CD4-positive, alpha-beta T cell (primary cell): ENCODE measurements around the gene NDUFV3. TPM values are rescaled to one million over a fixed set of nuclear protein-coding genes. Genes with fewer than 3 reads are reported as not detected.

Source experiments
- ATAC-seq: fragments of 200-7000 bp; cut with Tn5 transposase; one replicate; pipeline ENCODE4 v1.10.0; 2022; ENCODE audit warnings: mild to moderate bottlenecking; ENCODE audit not compliant: poor library complexity
- CTCF ChIA-PET: fragments of 350-600 bp; sonication (Branson Sonifier 250); formaldehyde crosslinking; loops from one replicate; lab custom pipeline; 2021; ENCODE audit warnings: antibody characterized with exemption, inconsistent platforms; lab: Charles Lee
- POLR2A ChIA-PET: fragments of 350-600 bp; sonication (Branson Sonifier 250); formaldehyde crosslinking; loops from one replicate; lab custom pipeline; 2021; ENCODE audit warnings: antibody characterized with exemption, inconsistent platforms; lab: Charles Lee
- DNase-seq, 14 experiments: peaks; one replicate each; pipeline ENCODE4 v3.0.0-alpha.2; 2013 to 2020; ENCODE audit warnings: mixed read lengths in 2 of 14
- H3K27ac ChIP-seq, 2 donors: one replicate each; pipeline versions ENCODE4 v1.5.1 to v1.7.0; 2013; ENCODE audit warnings: low read length in 2 of 2, low read depth in 1 of 2, mild to moderate bottlenecking in 1 of 2
- H3K27me3 ChIP-seq, 2 experiments: 1 replicate in 1 of 2; 2 replicates in 1 of 2; pipeline versions ENCODE4 v1.6.1 to v1.7.0; 2013; ENCODE audit warnings: low read length in 2 of 2, control low read depth in 1 of 2, mild to moderate bottlenecking in 1 of 2, moderate library complexity in 1 of 2; ENCODE audit not compliant: insufficient read depth in 2 of 2, control insufficient read depth in 1 of 2
- H3K36me3 ChIP-seq: one replicate; pipeline ENCODE4 v1.6.1; 2013; ENCODE audit warnings: low read length, control low read depth; ENCODE audit not compliant: insufficient read depth
- H3K4me1 ChIP-seq: one replicate; pipeline ENCODE4 v1.6.1; 2013; ENCODE audit warnings: low read length, control low read depth; ENCODE audit not compliant: insufficient read depth
- H3K4me3 ChIP-seq: one replicate; pipeline ENCODE4 v1.5.1; 2013; ENCODE audit warnings: mild to moderate bottlenecking, low read length, moderate library complexity
- H3K9me3 ChIP-seq, 2 experiments: 1 replicate in 1 of 2; 2 replicates in 1 of 2; pipeline versions ENCODE4 v1.6.1 to v1.7.0; 2013; ENCODE audit warnings: low read length in 2 of 2, mild to moderate bottlenecking in 2 of 2, control low read depth in 1 of 2, moderate library complexity in 1 of 2; ENCODE audit not compliant: control insufficient read depth in 1 of 2, insufficient read depth in 1 of 2
- H3K27ac Mint-ChIP-seq: one replicate; pipeline ENCODE4 v1.8.0; 2020; ENCODE audit warnings: mixed read lengths
- H3K27me3 Mint-ChIP-seq: one replicate; pipeline ENCODE4 v1.8.0; 2021; ENCODE audit warnings: mixed read lengths
- H3K36me3 Mint-ChIP-seq: one replicate; pipeline ENCODE4 v1.8.0; 2021; ENCODE audit warnings: low read depth, mixed read lengths
- H3K4me1 Mint-ChIP-seq: one replicate; pipeline ENCODE4 v1.8.0; 2021; ENCODE audit warnings: low read depth, mixed read lengths
- H3K4me3 Mint-ChIP-seq: one replicate; pipeline ENCODE4 v1.8.0; 2020; ENCODE audit warnings: mild to moderate bottlenecking, mixed read lengths
- H3K9me3 Mint-ChIP-seq: one replicate; pipeline ENCODE4 v1.8.0; 2020; ENCODE audit warnings: mixed read lengths
- CTCF ChIP-seq: fragments of 200-600 bp; IDR thresholded peaks from one replicate; pipeline ENCODE4 v1.8.0; 2022; ENCODE audit warnings: antibody characterized with exemption, mild to moderate bottlenecking
- intact Hi-C, 2 experiments: fragments of 100-400 bp; cut with DNase I in 1 of 2; cut with micrococcal nuclease in 1 of 2; formaldehyde crosslinking; loops; one replicate each; pipeline versions ENCODE4 v1.15.1 to v1.9.0; 2023 to 2025; cut with DNase I, micrococcal nuclease
- total RNA-seq, 174 experiments: library from RNA in 2 of 174; stranded (reverse) in 2 of 174; gene quantifications; one replicate each; pipeline ENCODE4 v1.2.3 and lab custom pipeline; 2021 to 2026

Gene NDUFV3
- total RNA-seq, 2 experiments from 2014 or later, result 15.3 to 15.8 TPM

- Mint-ChIP-seq H3K4me3 (no peak overlapping the region), H3K27ac (no peak overlapping the region), H3K36me3 (peaks cover 62% of the 10 kb centered on the region), H3K9me3 (no peaks in the 10 kb centered on the region), H3K27me3 (no peaks in the 10 kb centered on the region), H3K4me1 (no peaks in the 10 kb centered on the region)
- DNase-seq (peak in 1 of 14 experiments; percentile 29), ATAC-seq (no peak)
- Histone ChIP-seq H3K27ac (no peak overlapping the region), H3K4me1 (no peaks in the 10 kb centered on the region), H3K36me3 (peaks cover 67% of the 10 kb centered on the region), H3K27me3 (no peaks in the 10 kb centered on the region), H3K9me3 (peaks cover 0 to 6% of the 10 kb centered on the region in 2 experiments), H3K4me3 (no peak overlapping the region)
- intact Hi-C loops, result no loop called here
- no peak for TF ChIP-seq CTCF
- ChIA-PET CTCF (no interaction called here), POLR2A (no interaction called here)
Observed at GRCh38 chr21:42845296-42845965, 47.7 kb upstream of the NDUFV3 start.

GRCh38 chr21:42846221-42846620 is 46.9 kb upstream of the NDUFV3 start:
- ChIA-PET POLR2A (no interaction called here), CTCF (no interaction called here)
- H3K27ac ChIP-seq, result no peak overlapping the region
- intact Hi-C loops, result no loop called here
- peak in 1 of 14 experiments; percentile 23 for DNase-seq
- Mint-ChIP-seq H3K4me1 (no peaks in the 10 kb centered on the region), H3K27me3 (no peaks in the 10 kb centered on the region), H3K36me3 (peaks cover 70% of the 10 kb centered on the region), H3K4me3 (no peak overlapping the region), H3K27ac (no peak overlapping the region), H3K9me3 (no peaks in the 10 kb centered on the region)
- no peak for ATAC-seq
- no peaks in the 10 kb centered on the region for H3K4me1 ChIP-seq
- peaks cover 0 to 6% of the 10 kb centered on the region in 2 experiments for H3K9me3 ChIP-seq
- H3K36me3 ChIP-seq, result peaks cover 63% of the 10 kb centered on the region
- H3K4me3 ChIP-seq, result no peak overlapping the region
- no peak for TF ChIP-seq CTCF
- H3K27me3 ChIP-seq, result no peaks in the 10 kb centered on the region

GRCh38 chr21:42847051-42847707 is 45.9 kb upstream of the NDUFV3 start:
- Mint-ChIP-seq H3K36me3 (peaks cover 80% of the 10 kb centered on the region), H3K4me3 (no peak overlapping the region), H3K9me3 (no peaks in the 10 kb centered on the region), H3K27ac (no peak overlapping the region), H3K27me3 (no peaks in the 10 kb centered on the region), H3K4me1 (no peaks in the 10 kb centered on the region)
- H3K4me3 ChIP-seq, result no peak overlapping the region
- ATAC-seq (no peak), DNase-seq (peak in 1 of 14 experiments; percentile 23)
- no peak for TF ChIP-seq CTCF
- H3K27me3 ChIP-seq, result no peaks in the 10 kb centered on the region
- H3K9me3 ChIP-seq, result peaks cover 0 to 6% of the 10 kb centered on the region in 2 experiments
- ChIA-PET POLR2A (no interaction called here), CTCF (no interaction called here)
- intact Hi-C loops, result no loop called here
- no peaks in the 10 kb centered on the region for H3K4me1 ChIP-seq
- no peak overlapping the region for H3K27ac ChIP-seq
- peaks cover 64% of the 10 kb centered on the region for H3K36me3 ChIP-seq
